ENCODE measurements around the gene PIK3AP1.

The PIK3AP1 gene

DNA sequence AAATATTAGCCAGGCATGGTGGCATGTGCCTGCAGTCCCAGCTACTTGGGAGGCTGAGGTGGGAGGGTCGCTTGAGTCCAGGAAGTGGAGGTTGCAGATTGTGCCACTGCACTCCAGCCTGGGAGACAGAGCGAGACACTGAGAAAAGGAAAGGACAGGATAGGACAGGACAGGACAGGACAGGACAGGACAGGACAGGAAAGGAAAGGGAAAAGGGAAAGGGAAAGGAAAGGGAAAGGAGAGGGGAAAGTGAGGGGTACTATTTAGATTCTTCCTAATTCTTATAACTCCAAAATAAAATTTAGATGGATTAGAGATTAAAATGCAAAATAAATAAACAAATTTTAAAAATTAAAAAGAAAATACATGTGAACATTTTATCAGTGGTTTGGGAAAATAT is 58.7 kb downstream of the PIK3AP1 start:
- H3K4me3 ChIP-seq (ENCODE audit: low read length), result no peak overlapping the region
- DNase-seq (ENCODE audit: low read depth), result no peak
- TF ChIP-seq, protein P1, sequence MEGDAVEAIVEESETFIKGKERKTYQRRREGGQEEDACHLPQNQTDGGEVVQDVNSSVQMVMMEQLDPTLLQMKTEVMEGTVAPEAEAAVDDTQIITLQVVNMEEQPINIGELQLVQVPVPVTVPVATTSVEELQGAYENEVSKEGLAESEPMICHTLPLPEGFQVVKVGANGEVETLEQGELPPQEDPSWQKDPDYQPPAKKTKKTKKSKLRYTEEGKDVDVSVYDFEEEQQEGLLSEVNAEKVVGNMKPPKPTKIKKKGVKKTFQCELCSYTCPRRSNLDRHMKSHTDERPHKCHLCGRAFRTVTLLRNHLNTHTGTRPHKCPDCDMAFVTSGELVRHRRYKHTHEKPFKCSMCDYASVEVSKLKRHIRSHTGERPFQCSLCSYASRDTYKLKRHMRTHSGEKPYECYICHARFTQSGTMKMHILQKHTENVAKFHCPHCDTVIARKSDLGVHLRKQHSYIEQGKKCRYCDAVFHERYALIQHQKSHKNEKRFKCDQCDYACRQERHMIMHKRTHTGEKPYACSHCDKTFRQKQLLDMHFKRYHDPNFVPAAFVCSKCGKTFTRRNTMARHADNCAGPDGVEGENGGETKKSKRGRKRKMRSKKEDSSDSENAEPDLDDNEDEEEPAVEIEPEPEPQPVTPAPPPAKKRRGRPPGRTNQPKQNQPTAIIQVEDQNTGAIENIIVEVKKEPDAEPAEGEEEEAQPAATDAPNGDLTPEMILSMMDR (conservative IDR thresholded peaks at IDR 0.05; ENCODE audit: low read depth, low read length), result no peak

DNA sequence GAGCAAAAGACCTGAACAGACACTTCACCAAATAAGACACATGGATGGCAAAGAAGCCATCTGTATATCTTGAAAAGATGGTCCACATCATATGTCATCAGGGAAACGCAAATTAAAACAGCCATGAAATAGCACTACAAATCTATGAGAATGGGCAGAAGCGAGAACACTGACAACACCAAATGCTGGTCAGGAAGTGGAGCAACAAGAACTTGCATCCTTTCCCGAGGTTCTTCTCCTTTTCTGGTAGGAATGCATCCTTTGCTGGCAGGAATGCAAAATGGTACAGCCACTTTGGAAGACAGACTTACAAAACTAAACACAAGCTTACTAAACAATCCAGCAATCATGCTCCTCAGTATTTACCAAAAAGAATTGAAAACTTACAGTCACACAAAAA is 60.0 kb downstream of the PIK3AP1 start:
- TF ChIP-seq, protein P1 (conservative IDR thresholded peaks at IDR 0.05; ENCODE audit: low read depth, low read length), result no peak
- no peak for DNase-seq (ENCODE audit: low read depth)
- H3K4me3 ChIP-seq (ENCODE audit: low read length), result no peak overlapping the region

DNA sequence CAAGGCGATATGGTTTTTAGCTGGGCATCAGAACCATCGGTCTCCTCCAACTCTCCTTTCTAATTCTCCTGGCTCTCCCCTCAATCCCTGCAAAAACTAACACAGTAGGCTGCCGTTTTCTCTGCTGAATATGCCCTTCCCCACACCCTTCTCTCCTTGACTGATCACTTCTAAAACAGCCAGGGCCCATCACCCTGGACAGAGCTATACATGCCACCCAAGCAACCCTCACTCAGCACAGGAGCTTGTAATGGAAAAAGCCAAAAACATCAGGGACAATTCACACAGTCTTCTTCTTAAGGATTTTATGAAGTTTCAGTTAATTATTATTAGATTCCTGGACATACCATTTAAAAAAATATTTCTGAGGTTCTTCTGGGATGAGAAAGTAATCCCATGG is 61.5 kb downstream of the PIK3AP1 start:
- DNase-seq (ENCODE audit: low read depth), result no peak
- TF ChIP-seq, protein P1 (conservative IDR thresholded peaks at IDR 0.05; ENCODE audit: low read depth, low read length), result no peak
- no peak overlapping the region for H3K4me3 ChIP-seq (ENCODE audit: low read length)

DNA sequence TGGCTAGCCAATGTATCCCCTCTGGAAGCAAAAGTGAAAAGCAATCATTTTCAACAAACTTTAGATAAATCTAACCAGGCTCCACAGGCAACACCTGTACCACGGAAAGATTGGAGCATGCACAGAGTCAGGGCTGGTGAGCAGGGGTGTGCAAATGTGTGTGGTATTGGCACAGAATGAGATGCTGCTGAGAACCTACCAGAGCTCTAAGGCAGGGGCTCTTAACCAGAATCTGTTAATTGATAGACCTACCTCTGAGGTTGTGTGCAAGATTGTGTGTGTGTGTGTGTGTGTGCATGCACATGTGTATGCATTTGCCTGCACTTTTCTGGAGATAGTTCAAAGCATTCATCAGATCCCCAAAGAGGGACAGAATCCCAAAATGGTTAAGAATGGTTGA is 62.9 kb downstream of the PIK3AP1 start:
- no peak for DNase-seq (ENCODE audit: low read depth)
- H3K4me3 ChIP-seq (ENCODE audit: low read length), result no peak overlapping the region
- TF ChIP-seq, protein P1 (conservative IDR thresholded peaks at IDR 0.05; ENCODE audit: low read depth, low read length), result no peak

DNA sequence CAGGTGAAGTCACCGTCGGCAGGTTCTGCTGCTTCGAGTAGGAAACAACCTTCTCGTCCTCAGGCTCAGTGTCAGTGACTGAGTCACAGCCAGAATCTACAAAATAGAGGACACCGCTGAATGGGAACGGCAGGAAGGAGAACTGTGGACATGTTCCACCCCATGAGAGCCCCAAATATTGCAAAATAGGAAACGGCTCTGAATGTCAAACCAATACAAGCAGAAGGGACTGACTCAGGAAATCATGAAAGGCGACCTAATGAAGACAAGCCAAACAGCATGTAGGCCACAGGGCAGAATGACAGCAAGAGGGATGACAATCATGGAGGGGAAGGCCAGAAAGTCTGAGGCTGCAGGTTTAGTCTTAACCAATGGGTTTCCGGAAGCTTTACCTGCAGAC is 63.5 kb downstream of the PIK3AP1 start:
- no peak overlapping the region for H3K4me3 ChIP-seq (ENCODE audit: low read length)
- DNase-seq (ENCODE audit: low read depth), result no peak
- TF ChIP-seq, protein P1 (conservative IDR thresholded peaks at IDR 0.05; ENCODE audit: low read depth, low read length), result no peak

DNA sequence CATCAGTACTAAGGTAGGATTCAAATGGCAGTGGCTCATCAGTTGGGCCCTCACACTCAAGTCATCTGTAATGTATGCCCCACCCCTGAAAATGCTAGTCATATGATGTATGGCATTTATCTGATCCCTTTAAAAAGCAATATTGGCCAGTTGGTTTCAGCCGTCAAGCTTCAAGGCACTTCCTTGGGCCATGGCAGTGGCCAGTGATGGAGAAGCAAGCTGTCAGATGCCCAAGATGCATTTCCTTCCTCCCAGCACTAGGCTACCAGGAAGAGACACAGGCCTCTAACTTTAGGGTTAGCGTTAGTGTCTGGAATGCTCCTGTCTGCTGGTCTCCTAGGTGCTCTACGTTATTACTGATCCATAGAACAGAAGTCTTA is 64.1 kb downstream of the PIK3AP1 start:
- H3K4me3 ChIP-seq (ENCODE audit: low read length), result no peak overlapping the region
- DNase-seq (ENCODE audit: low read depth), result no peak
- TF ChIP-seq, protein P1 (conservative IDR thresholded peaks at IDR 0.05; ENCODE audit: low read depth, low read length), result no peak

DNA sequence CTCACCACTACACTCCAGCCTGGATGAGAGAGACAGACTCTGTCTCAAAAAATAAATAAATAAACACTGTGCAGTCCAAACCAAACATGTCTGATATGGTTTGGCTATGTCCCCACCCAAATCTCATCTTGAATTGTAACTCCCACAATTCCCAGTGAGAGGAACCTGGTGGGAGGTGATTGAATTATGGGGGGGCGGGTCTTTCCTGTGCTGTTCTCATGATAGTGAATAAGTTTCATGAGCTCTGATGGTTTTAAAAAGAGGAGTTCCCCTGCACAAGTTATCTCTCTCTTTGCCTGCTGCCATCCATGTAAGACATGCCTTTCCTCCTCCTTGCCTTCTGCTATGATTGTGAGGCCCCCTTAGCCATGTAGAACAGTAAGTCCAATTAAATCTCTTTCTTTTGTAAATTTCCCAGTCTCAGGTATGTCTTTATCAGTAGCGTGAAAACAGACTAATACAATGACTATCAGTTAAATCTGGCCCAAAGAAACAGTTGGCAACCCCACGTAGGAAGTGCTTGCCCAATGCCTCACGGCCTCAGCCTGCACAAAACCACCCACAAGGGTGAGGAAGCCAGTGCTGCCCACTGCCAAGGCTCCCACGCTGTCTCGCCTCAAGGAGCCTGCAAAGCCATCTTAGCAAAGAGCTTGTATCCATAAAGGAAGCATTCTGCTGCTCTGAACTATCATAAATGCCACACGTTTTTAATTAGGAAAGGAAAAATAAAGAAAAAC is 64.7 kb downstream of the PIK3AP1 start:
- DNase-seq (ENCODE audit: low read depth), result no peak
- H3K4me3 ChIP-seq (ENCODE audit: low read length), result no peak overlapping the region
- TF ChIP-seq, protein P1 (conservative IDR thresholded peaks at IDR 0.05; ENCODE audit: low read depth, low read length), result no peak
